GM12874 (cell line): ENCODE measurements around the gene CEP83.

Experiments used
- CTCF ChIP-seq: IDR thresholded peaks from 2 replicates; pipeline ENCODE4 v1.5.1; 2011; ENCODE audit warnings: low read depth, mild to moderate bottlenecking, control low read depth, low read length, moderate library complexity; ENCODE audit not compliant: insufficient read depth

Gene CEP83

GRCh38 chr12:94329366-94329765 lies 130.3 kb downstream of the CEP83 start:
- no peak for TF ChIP-seq CTCF

GRCh38 chr12:94327809-94328208 lies 131.9 kb downstream of the CEP83 start:
- no peak for TF ChIP-seq CTCF

- no peak for TF ChIP-seq CTCF
Measured at GRCh38 chr12:94326727-94327126, 132.9 kb downstream of the CEP83 start.

GRCh38 chr12:94326234-94326633 lies 133.4 kb downstream of the CEP83 start:
- TF ChIP-seq CTCF: no peak

- no peak for TF ChIP-seq CTCF
Measured at GRCh38 chr12:94322346-94322745, 137.3 kb downstream of the CEP83 start.

- TF ChIP-seq CTCF: no peak
Measured at GRCh38 chr12:94320109-94320508, 139.6 kb downstream of the CEP83 start.

GRCh38 chr12:94318181-94318580 lies 141.5 kb downstream of the CEP83 start:
- TF ChIP-seq CTCF: no peak

- TF ChIP-seq CTCF: no peak
Measured at GRCh38 chr12:94312378-94312777, 147.3 kb downstream of the CEP83 start.
